ENCODE measurements around the gene TRAF3. TPM values are rescaled to one million over a fixed set of nuclear protein-coding genes. Genes with fewer than 3 reads are reported as not detected.
"Not testable (repeated sequence)": the region's sequence is repeated elsewhere in the genome, so short reads cannot be mapped to it uniquely, and the experiment has no call there.

Gene TRAF3
- total and polyA plus RNA-seq, 4 donors, result 3.4 to 32.6 (median 11.5) TPM

GRCh38 chr14:102877511-102877910 is 100.3 kb downstream of the TRAF3 start:
- DNase-seq; H3K27me3 ChIP-seq (ENCODE audit: control insufficient read depth in 1 of 2, insufficient read depth in 2 of 2, low read length in 1 of 2); H3K27ac ChIP-seq (ENCODE audit: low read depth in 1 of 2, low read length in 2 of 2); ATAC-seq (ENCODE audit: low FRiP score); H3K9me3 ChIP-seq (ENCODE audit: control insufficient read depth, low read length); H3K4me3 ChIP-seq (ENCODE audit: low read length in 2 of 2); H3K4me1 ChIP-seq (ENCODE audit: control insufficient read depth in 1 of 2, insufficient read depth in 2 of 2, low read length in 2 of 2); H3K36me3 ChIP-seq (ENCODE audit: control insufficient read depth in 1 of 2, insufficient read depth in 2 of 2, low read length in 1 of 2): not testable (repeated sequence)
- 98% methylated on average over 10 of the region's 10 CpGs for WGBS, 2 donors
- intact Hi-C loops (cut with DNase I), result loop anchor here in 1 of 2 donors (10.0 kb wide), 1 partner anchor 103 kb away; the partner anchor contains the start of gene TRAF3

- Histone ChIP-seq H3K27ac (ENCODE audit: low read depth in 1 of 2, low read length in 2 of 2) (no peak overlapping the region), H3K4me3 (ENCODE audit: low read length in 2 of 2) (no peak overlapping the region), H3K27me3 (ENCODE audit: control insufficient read depth in 1 of 2, insufficient read depth in 2 of 2, low read length in 1 of 2) (no peaks in the 10 kb centered on the region), H3K4me1 (ENCODE audit: control insufficient read depth in 1 of 2, insufficient read depth in 2 of 2, low read length in 2 of 2) (no peaks in the 10 kb centered on the region), H3K9me3 (ENCODE audit: control insufficient read depth, low read length) (no peaks in the 10 kb centered on the region), H3K36me3 (ENCODE audit: control insufficient read depth in 1 of 2, insufficient read depth in 2 of 2, low read length in 1 of 2) (no peaks in the 10 kb centered on the region)
- DNase-seq, result no peak
- 72 to 76% methylated on average over 6 of the region's 6 CpGs for WGBS, 2 donors
- ATAC-seq (ENCODE audit: low FRiP score), result no peak
- intact Hi-C loops (cut with DNase I), result loop anchor here in 1 of 2 donors (10.0 kb wide), 1 partner anchor 104 kb away; the partner anchor contains the start of gene TRAF3
Measured at GRCh38 chr14:102878174-102878969, 101.1 kb downstream of the TRAF3 start.

- no peak for ATAC-seq (ENCODE audit: low FRiP score)
- no peaks in the 10 kb centered on the region for H3K27me3 ChIP-seq (ENCODE audit: control insufficient read depth in 1 of 2, insufficient read depth in 2 of 2, low read length in 1 of 2)
- 80 to 87% methylated on average over 6 of the region's 6 CpGs for WGBS, 2 donors
- intact Hi-C loops (cut with DNase I), result loop anchor here in 1 of 2 donors (10.0 kb wide), 1 partner anchor 104 kb away; the partner anchor contains the start of gene TRAF3
- no peaks in the 10 kb centered on the region for H3K4me1 ChIP-seq (ENCODE audit: control insufficient read depth in 1 of 2, insufficient read depth in 2 of 2, low read length in 2 of 2)
- H3K4me3 ChIP-seq (ENCODE audit: low read length in 2 of 2), result no peak overlapping the region
- H3K27ac ChIP-seq (ENCODE audit: low read depth in 1 of 2, low read length in 2 of 2), result no peak overlapping the region
- H3K36me3 ChIP-seq (ENCODE audit: control insufficient read depth in 1 of 2, insufficient read depth in 2 of 2, low read length in 1 of 2), result no peaks in the 10 kb centered on the region
- DNase-seq, result no peak
- no peaks in the 10 kb centered on the region for H3K9me3 ChIP-seq (ENCODE audit: control insufficient read depth, low read length)
Measured at GRCh38 chr14:102878970-102879460, 101.8 kb downstream of the TRAF3 start.

DNA sequence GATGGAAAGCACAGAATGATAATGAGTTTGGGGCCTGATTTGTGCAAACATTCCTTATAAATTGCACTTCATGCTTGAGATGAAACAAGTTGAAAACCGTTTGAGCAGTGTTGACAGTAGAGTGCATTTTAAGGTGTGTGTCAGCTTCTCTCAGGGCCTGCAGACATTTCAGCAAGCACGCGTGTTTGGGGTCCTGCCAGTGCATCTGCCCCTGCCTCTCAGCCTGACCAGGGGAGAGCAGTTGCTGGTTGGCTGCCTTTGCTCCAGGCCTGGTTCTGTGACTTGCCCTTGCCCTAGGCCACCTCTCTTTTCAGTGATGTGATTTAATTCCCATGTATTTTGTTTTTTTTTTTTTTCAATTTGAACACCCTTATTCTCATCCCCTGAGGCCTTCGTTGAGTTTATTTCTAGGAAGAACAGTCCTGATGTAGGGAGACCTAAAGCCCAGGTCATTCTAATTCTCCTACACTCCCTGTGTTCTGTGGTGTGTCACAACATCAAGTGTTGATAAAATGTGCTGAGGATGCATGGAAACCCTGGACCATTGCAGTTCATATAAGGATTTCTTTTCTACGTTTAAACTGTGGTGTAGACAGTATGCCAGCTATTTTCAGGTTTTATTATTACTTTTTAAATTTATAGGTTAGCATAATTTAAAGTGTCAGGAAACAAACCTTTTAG is 105.1 kb downstream of the TRAF3 start:
- Histone ChIP-seq H3K4me1 (ENCODE audit: control insufficient read depth in 1 of 2, insufficient read depth in 2 of 2, low read length in 2 of 2) (no peaks in the 10 kb centered on the region), H3K27me3 (ENCODE audit: control insufficient read depth in 1 of 2, insufficient read depth in 2 of 2, low read length in 1 of 2) (no peaks in the 10 kb centered on the region), H3K4me3 (ENCODE audit: low read length in 2 of 2) (no peak overlapping the region), H3K27ac (ENCODE audit: low read depth in 1 of 2, low read length in 2 of 2) (no peak overlapping the region), H3K36me3 (ENCODE audit: control insufficient read depth in 1 of 2, insufficient read depth in 2 of 2, low read length in 1 of 2) (no peaks in the 10 kb centered on the region), H3K9me3 (ENCODE audit: control insufficient read depth, low read length) (no peaks in the 10 kb centered on the region)
- WGBS, 2 donors, result 85 to 87% methylated on average over 5 of the region's 5 CpGs
- no peak for ATAC-seq (ENCODE audit: low FRiP score)
- no peak for DNase-seq
- intact Hi-C loops (cut with DNase I), result no loop called here

GRCh38 chr14:102883089-102883541 is 105.9 kb downstream of the TRAF3 start:
- 91 to 94% methylated on average over 5 of the region's 5 CpGs for WGBS, 2 donors
- Histone ChIP-seq H3K9me3 (ENCODE audit: control insufficient read depth, low read length) (no peaks in the 10 kb centered on the region), H3K27me3 (ENCODE audit: control insufficient read depth in 1 of 2, insufficient read depth in 2 of 2, low read length in 1 of 2) (no peaks in the 10 kb centered on the region), H3K36me3 (ENCODE audit: control insufficient read depth in 1 of 2, insufficient read depth in 2 of 2, low read length in 1 of 2) (no peaks in the 10 kb centered on the region), H3K27ac (ENCODE audit: low read depth in 1 of 2, low read length in 2 of 2) (no peak overlapping the region), H3K4me3 (ENCODE audit: low read length in 2 of 2) (no peak overlapping the region), H3K4me1 (ENCODE audit: control insufficient read depth in 1 of 2, insufficient read depth in 2 of 2, low read length in 2 of 2) (no peaks in the 10 kb centered on the region)
- intact Hi-C loops (cut with DNase I), result no loop called here
- ATAC-seq (ENCODE audit: low FRiP score) (no peak), DNase-seq (no peak)

- H3K4me3 ChIP-seq (ENCODE audit: low read length in 2 of 2), result no peak overlapping the region
- H3K27me3 ChIP-seq (ENCODE audit: control insufficient read depth in 1 of 2, insufficient read depth in 2 of 2, low read length in 1 of 2), result no peaks in the 10 kb centered on the region
- ATAC-seq (ENCODE audit: low FRiP score), result no peak
- H3K36me3 ChIP-seq (ENCODE audit: control insufficient read depth in 1 of 2, insufficient read depth in 2 of 2, low read length in 1 of 2), result no peaks in the 10 kb centered on the region
- H3K4me1 ChIP-seq (ENCODE audit: control insufficient read depth in 1 of 2, insufficient read depth in 2 of 2, low read length in 2 of 2), result no peaks in the 10 kb centered on the region
- no peaks in the 10 kb centered on the region for H3K9me3 ChIP-seq (ENCODE audit: control insufficient read depth, low read length)
- intact Hi-C loops (cut with DNase I), result no loop called here
- DNase-seq, result no peak
- H3K27ac ChIP-seq (ENCODE audit: low read depth in 1 of 2, low read length in 2 of 2), result no peak overlapping the region
- WGBS, 2 donors, result 95 to 96% methylated on average over 14 of the region's 14 CpGs
Measured at GRCh38 chr14:102883554-102883953, 106.3 kb downstream of the TRAF3 start.

DNA sequence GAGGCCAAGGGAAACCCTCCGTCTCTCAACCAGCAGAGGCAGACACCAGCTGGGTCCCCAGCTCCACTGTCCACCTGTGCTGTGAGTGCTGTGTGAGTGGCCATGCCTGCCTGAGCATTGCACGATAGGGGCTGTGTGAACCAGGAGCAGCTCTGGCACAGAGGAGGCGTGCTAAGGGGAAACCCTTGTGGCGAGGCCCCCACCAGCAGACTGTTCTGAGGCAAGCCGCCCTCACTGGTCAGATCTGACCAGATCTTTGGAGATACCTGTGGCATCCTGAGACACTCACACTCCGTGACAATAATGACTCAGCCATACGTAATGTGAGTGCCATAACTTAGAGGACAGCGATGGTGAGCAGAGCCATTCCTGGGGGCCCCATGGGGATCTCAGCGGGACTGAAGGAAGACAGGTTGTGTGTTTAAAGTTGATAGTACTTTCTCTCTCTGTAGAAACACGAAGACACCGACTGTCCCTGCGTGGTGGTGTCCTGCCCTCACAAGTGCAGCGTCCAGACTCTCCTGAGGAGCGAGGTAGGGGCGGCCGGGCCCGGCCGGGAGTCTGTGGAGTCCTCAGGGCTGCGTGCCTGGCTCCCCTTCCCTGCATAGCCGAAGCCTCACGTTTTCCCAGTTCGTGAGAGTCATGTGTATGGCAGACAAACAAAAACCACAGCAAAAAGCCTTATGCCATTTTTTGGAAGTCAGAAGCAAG is 108.6 kb downstream of the TRAF3 start:
- Histone ChIP-seq H3K9me3 (ENCODE audit: control insufficient read depth, low read length) (no peaks in the 10 kb centered on the region), H3K27me3 (ENCODE audit: control insufficient read depth in 1 of 2, insufficient read depth in 2 of 2, low read length in 1 of 2) (no peaks in the 10 kb centered on the region), H3K4me3 (ENCODE audit: low read length in 2 of 2) (no peak overlapping the region), H3K36me3 (ENCODE audit: control insufficient read depth in 1 of 2, insufficient read depth in 2 of 2, low read length in 1 of 2) (no peaks in the 10 kb centered on the region), H3K4me1 (ENCODE audit: control insufficient read depth in 1 of 2, insufficient read depth in 2 of 2, low read length in 2 of 2) (no peaks in the 10 kb centered on the region), H3K27ac (ENCODE audit: low read depth in 1 of 2, low read length in 2 of 2) (no peak overlapping the region)
- intact Hi-C loops (cut with DNase I), result no loop called here
- no peak for DNase-seq
- ATAC-seq (ENCODE audit: low FRiP score), result no peak
- WGBS, 2 donors, result 96 to 97% methylated on average over 22 of the region's 22 CpGs

GRCh38 chr14:102888748-102889147 is 111.5 kb downstream of the TRAF3 start:
- Histone ChIP-seq H3K9me3 (ENCODE audit: control insufficient read depth, low read length) (no peaks in the 10 kb centered on the region), H3K4me3 (ENCODE audit: low read length in 2 of 2) (no peak overlapping the region), H3K4me1 (ENCODE audit: control insufficient read depth in 1 of 2, insufficient read depth in 2 of 2, low read length in 2 of 2) (no peaks in the 10 kb centered on the region), H3K36me3 (ENCODE audit: control insufficient read depth in 1 of 2, insufficient read depth in 2 of 2, low read length in 1 of 2) (no peaks in the 10 kb centered on the region), H3K27me3 (ENCODE audit: control insufficient read depth in 1 of 2, insufficient read depth in 2 of 2, low read length in 1 of 2) (no peaks in the 10 kb centered on the region), H3K27ac (ENCODE audit: low read depth in 1 of 2, low read length in 2 of 2) (no peak overlapping the region)
- 76 to 83% methylated on average over 1 of the region's 1 CpG for WGBS, 2 donors
- ATAC-seq (ENCODE audit: low FRiP score), result no peak
- DNase-seq, result no peak
- intact Hi-C loops (cut with DNase I), result no loop called here

All from aorta (tissue), 5 donors.